MCF 10A (cell line): ENCODE measurements around the gene ZNF697. TPM values are rescaled to one million over a fixed set of nuclear protein-coding genes. Genes with fewer than 3 reads are reported as not detected.

Source experiments
- BruUV-seq: library from RNA; stranded (reverse); fragments of 400-500 nt; replicated peaks from 2 replicates; lab custom pipeline; 2021; lab: Mats Ljungman, UMichigan
- CTCF ChIA-PET: fragments of 300-600 bp; sonication (Branson Sonifier 250); formaldehyde crosslinking; extraction: SDS; loops from one replicate; lab custom pipeline; 2021; ENCODE audit warnings: antibody characterized with exemption, inconsistent platforms; lab: Yijun Ruan, JAX
- POLR2A ChIA-PET: fragments of 300-600, 350-650 bp; sonication (Branson Sonifier 250); formaldehyde crosslinking; extraction: SDS; loops from one replicate; lab custom pipeline; 2020; ENCODE audit warnings: antibody characterized with exemption, inconsistent platforms; lab: Yijun Ruan, JAX
- DNase-seq: peaks from one replicate; pipeline ENCODE4 v3.0.0-alpha.2; 2018; ENCODE audit not compliant: unreplicated experiment
- H3K27ac Mint-ChIP-seq: one replicate; pipeline ENCODE4 v1.8.0; 2022; ENCODE audit warnings: mild to moderate bottlenecking, low read depth, mixed read lengths; ENCODE audit not compliant: unreplicated experiment
- H3K27me3 Mint-ChIP-seq: one replicate; pipeline ENCODE4 v1.8.0; 2022; ENCODE audit warnings: mixed read lengths; ENCODE audit not compliant: insufficient read depth, unreplicated experiment
- H3K36me3 Mint-ChIP-seq: one replicate; pipeline ENCODE4 v1.8.0; 2022; ENCODE audit warnings: mild to moderate bottlenecking, moderate library complexity, mixed read lengths; ENCODE audit not compliant: insufficient read depth, unreplicated experiment
- H3K4me1 Mint-ChIP-seq: one replicate; pipeline ENCODE4 v1.8.0; 2022; ENCODE audit warnings: mixed read lengths; ENCODE audit not compliant: insufficient read depth, unreplicated experiment
- H3K4me3 Mint-ChIP-seq: one replicate; pipeline ENCODE4 v1.8.0; 2022; ENCODE audit warnings: mild to moderate bottlenecking, moderate library complexity, mixed read lengths; ENCODE audit not compliant: unreplicated experiment
- H3K9me3 Mint-ChIP-seq: one replicate; pipeline ENCODE4 v1.8.0; 2022; ENCODE audit warnings: mixed read lengths; ENCODE audit not compliant: unreplicated experiment
- CTCF ChIP-seq: fragments of 200-600 bp; IDR thresholded peaks from one replicate; pipeline ENCODE4 v1.8.0; 2022; ENCODE audit warnings: antibody characterized with exemption, mild to moderate bottlenecking; ENCODE audit not compliant: unreplicated experiment
- intact Hi-C: fragments of 100-400 bp; cut with micrococcal nuclease; formaldehyde crosslinking; loops from 2 replicates; pipeline ENCODE4 v1.14.1; 2022
- total RNA-seq: library from RNA; stranded (reverse); gene quantifications from 2 replicates; pipeline ENCODE4 v1.2.3, GENCODE V29; 2022

Gene ZNF697
- total RNA-seq, 1 experiment from 2014 or later, result 13.2 TPM

GRCh38 chr1:119675349-119676345 is 27.6 kb upstream of the ZNF697 start:
- DNase-seq, result peak; percentile 92
- CTCF ChIA-PET, result interaction anchor here (0.6 to 9.6 kb wide), 44 partner anchors 8 to 292 kb away, joined by 3 to 260 read pairs (median 4); partner anchors contain the start of genes PHGDH and ZNF697
- peaks cover 21% of the 10 kb centered on the region for H3K4me1 Mint-ChIP-seq
- no TSS peak for BruUV-seq
- intact Hi-C loops, result loop anchor here (1.0 to 5.0 kb wide), 2 partner anchors 62 to 67 kb away; no protein-coding TSS in a partner anchor
- H3K4me3 Mint-ChIP-seq, result peak overlapping the region; percentile 67
- no peaks in the 10 kb centered on the region for H3K36me3 Mint-ChIP-seq
- no peaks in the 10 kb centered on the region for H3K9me3 Mint-ChIP-seq
- H3K27me3 Mint-ChIP-seq, result no peaks in the 10 kb centered on the region
- H3K27ac Mint-ChIP-seq, result peak overlapping the region; percentile 28
- POLR2A ChIA-PET, result interaction anchor here (0.6 to 8.7 kb wide), 13 partner anchors 11 to 1312 kb away, joined by 3 to 161 read pairs (median 7); partner anchors contain the start of genes PHGDH and ZNF697
- peak; percentile 77 for TF ChIP-seq CTCF

- ChIA-PET POLR2A (interaction anchor here (1.1 to 8.7 kb wide), 15 partner anchors 10 to 63 kb away, joined by 3 to 161 read pairs (median 6); partner anchors contain the start of genes PHGDH and ZNF697), CTCF (interaction anchor here (0.5 to 9.6 kb wide), 31 partner anchors 9 to 443 kb away, joined by 3 to 260 read pairs (median 7); partner anchors contain the start of gene ZNF697)
- no peaks in the 10 kb centered on the region for H3K9me3 Mint-ChIP-seq
- peak; percentile 77 for DNase-seq
- no peak for TF ChIP-seq CTCF
- BruUV-seq, result no TSS peak
- no peaks in the 10 kb centered on the region for H3K36me3 Mint-ChIP-seq
- peaks cover 21% of the 10 kb centered on the region for H3K4me1 Mint-ChIP-seq
- H3K4me3 Mint-ChIP-seq, result peak overlapping the region; percentile 67
- peak overlapping the region; percentile 28 for H3K27ac Mint-ChIP-seq
- intact Hi-C loops, result loop anchor here (1.0 to 5.0 kb wide), 2 partner anchors 62 to 67 kb away; no protein-coding TSS in a partner anchor
- H3K27me3 Mint-ChIP-seq, result no peaks in the 10 kb centered on the region
Measured at GRCh38 chr1:119674835-119675289, 26.8 kb upstream of the ZNF697 start.

GRCh38 chr1:119674111-119674526 is 26.1 kb upstream of the ZNF697 start:
- no peaks in the 10 kb centered on the region for H3K27me3 Mint-ChIP-seq
- H3K27ac Mint-ChIP-seq, result no peak overlapping the region
- ChIA-PET POLR2A (interaction anchor here (0.9 to 8.7 kb wide), 13 partner anchors 10 to 69 kb away, joined by 3 to 161 read pairs (median 7); partner anchors contain the start of genes PHGDH and ZNF697), CTCF (interaction anchor here (0.6 to 9.6 kb wide), 19 partner anchors 9 to 1450 kb away, joined by 3 to 260 read pairs (median 9); partner anchors contain the start of gene ZNF697)
- no peak for TF ChIP-seq CTCF
- no peaks in the 10 kb centered on the region for H3K9me3 Mint-ChIP-seq
- DNase-seq, result peak; percentile 56
- no peak overlapping the region for H3K4me3 Mint-ChIP-seq
- BruUV-seq, result no TSS peak
- intact Hi-C loops, result no loop called here
- peaks cover 21% of the 10 kb centered on the region for H3K4me1 Mint-ChIP-seq
- H3K36me3 Mint-ChIP-seq, result no peaks in the 10 kb centered on the region
